GM15510 (cell line): ENCODE data around the gene CACNA1C.

ENCODE experiments used
- POLR2A ChIP-seq: IDR thresholded peaks from 3 replicates; pipeline ENCODE4 v1.6.1; 2011; ENCODE audit warnings: borderline replicate concordance; ENCODE audit not compliant: insufficient read length; ENCODE audit errors: extremely low read depth

Gene CACNA1C

DNA sequence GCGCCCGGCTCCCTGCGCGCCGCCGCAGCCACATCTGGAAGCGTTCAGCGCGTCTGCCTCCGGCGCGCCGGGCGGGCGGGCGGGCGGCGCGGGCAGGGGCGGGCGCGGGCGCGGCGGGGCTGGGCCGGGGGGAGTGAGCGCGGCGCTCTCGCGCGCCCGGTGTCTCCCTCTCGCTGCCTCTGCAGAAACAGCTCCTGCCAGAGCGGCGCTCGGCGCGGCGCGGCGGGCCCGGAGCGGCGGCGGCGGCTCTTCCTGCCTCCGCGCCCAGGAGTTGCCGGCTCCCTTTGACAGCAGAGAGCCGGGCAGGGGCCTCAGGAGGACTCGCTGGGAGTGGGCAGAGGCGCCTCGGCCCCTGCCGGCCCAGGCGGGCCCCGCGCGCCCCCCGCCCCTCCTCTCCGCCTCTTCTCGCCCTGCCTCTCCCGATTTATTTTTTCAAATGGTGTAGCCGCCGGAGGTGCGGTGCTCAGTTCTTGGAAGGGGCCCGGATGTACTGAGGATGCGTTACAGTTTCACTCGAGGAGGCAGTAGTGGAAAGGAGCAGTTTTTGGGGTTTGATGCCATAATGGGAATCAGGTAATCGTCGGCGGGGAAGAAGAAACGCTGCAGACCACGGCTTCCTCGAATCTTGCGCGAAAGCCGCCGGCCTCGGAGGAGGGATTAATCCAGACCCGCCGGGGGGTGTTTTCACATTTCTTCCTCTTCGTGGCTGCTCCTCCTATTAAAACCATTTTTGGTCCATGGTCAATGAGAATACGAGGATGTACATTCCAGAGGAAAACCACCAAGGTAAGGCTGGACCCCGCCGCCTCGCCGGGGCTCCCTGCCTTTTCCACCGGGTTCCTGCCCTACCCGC is at the start of gene CACNA1C:
Gene CACNA1C, plus strand, starts transcription at position 162 of the 853 bp plus-strand sequence. Its CDS starts 576 bp downstream, at position 738.
- no peak for TF ChIP-seq POLR2A

DNA sequence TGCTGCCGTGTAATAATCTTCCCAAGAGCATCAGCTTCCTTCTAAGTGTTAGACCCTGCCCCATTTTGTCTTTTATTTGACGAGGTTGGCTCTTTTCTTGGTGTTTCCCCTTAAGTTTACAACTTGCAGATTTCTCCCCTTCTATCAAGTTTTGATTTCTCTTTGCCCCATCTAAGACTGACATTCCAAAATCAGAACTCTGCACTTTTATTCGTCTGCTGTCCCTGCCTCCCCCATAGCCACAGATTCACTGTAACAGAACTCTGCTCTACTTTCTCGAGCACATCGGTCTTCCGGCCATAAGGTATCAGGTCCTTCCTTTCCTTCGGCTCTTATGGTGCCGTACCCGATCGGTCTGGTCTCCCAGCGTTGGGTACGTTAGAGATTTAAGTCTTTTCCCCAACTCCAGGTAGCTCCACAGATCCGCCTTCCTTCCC is 49.1 kb upstream of the CACNA1C start:
- no peak for TF ChIP-seq POLR2A

DNA sequence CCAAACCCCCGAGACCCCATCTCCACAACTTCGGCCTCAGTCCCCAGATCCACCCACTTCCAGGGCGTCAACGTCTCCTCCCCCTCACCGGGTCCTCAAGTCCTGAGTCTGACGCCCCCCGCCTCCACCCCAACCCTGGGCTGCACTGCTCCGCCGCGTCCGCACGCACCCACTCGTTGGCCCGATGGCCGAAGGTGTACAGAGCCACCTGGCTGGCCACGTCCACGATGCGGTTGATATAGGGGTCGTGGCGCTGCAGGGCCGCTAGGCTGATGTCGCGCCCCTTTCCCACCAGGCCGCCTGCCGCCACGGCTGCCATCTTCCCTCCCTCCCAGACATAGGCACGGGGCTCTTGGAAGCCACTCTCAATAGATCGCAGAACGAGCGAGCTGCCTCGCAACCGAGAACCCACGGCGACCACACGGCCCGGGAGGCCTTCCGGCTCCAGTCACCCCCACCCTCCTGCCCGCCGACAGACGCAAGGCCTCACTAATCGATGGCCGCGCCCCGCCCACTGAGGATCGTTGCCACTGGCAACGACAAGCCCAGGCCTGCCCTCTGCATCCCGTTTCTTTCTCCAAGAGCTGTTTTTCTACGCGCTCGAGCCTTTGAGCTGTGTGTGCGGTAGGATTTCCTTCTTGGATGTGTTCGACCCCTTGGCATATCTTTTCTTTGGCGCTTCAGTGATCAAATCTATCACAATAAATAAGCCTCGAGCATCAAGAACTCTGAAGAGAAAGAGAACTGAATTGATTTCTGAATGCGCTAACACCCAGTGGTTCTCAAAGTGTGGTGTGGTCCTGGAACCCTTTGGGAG is 48.5 kb upstream of the CACNA1C start, which contains the start of gene DCP1B:
Gene DCP1B, minus strand, starts transcription at position 345 of the 817 bp plus-strand sequence. Its CDS starts 26 bp downstream, at position 319.
- peak; percentile 76 for TF ChIP-seq POLR2A

DNA sequence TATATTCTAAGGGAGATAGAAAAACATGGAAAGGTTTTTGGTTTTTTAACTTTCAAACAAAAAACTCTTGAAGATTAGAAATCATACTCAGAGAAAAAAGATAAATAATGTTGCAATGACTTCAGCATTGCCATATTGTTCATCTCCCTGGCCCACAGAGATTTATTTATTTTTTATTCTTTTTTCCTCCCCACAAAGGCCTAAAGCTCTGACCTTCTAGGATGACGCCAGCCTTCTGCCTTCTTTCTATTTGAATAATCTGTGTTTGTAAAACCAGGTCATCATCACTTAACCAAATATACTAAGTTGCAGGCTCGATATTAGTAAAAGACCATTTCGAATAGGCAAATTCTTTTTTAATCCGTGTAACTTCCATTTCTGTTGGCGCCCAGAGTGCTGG is 44.1 kb upstream of the CACNA1C start:
- TF ChIP-seq POLR2A = no peak

DNA sequence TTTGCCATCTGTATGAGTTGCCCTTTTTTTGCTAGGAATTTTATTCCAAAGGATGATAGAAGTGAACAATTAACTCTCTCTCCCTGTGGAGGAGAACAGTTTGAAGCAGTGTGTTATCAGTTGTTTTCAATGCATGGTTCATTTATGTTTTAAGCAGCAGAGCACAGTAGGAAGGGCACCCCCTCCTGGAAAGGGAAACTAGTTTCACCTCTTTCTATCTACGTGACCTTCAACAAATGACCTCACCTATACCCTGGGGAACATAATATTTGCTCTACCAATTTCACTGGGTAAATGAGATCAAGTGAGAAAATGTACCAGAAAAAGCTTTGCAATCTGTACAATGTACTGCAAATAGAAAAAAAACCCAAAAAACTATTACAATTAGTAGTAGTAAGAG is 43.2 kb upstream of the CACNA1C start:
- TF ChIP-seq POLR2A = no peak

DNA sequence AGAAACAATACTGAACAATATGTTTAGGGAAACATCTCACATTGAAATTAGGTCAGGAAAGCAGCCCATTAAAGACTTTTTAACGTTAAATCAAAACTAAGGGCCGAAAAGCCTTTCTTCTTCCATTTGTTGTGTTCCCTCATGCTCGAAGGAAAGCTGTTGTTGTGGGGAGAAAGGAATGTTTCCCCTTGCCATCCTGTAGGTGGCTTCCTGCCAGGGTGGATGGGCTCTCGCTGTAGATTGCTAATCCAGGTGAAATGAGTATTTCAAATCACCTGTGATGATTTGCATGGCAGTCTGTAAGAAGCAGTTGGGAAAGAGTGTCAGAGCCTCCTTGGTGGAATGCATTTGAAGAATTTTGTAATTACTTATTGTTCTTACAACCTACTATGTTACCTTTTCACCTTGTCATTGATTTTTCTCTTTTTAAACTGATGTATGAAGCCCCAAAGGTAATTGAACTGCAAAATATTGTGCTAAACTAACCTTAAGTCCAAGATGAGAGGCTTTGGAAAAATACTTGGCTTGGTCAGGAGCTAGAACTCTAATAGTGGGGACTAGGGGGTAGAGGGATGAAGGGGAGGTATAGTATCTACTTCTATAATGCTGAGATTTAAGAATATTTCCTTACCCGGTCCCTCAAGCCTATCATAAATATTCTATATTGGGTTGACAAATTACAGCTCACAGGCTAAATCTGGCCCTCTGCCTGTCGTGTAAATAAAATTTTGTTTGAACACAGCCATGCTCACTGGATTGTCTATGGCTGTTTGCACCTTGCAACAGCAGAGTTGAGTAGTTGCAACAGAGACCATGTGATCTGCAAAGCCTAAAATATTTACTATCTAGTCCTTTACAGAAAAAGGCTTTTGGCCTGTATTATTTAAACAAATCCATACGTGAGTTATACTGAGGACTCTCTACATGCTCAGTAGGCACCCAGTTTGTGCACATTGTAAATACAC is 40.9 kb upstream of the CACNA1C start:
- no peak for TF ChIP-seq POLR2A

DNA sequence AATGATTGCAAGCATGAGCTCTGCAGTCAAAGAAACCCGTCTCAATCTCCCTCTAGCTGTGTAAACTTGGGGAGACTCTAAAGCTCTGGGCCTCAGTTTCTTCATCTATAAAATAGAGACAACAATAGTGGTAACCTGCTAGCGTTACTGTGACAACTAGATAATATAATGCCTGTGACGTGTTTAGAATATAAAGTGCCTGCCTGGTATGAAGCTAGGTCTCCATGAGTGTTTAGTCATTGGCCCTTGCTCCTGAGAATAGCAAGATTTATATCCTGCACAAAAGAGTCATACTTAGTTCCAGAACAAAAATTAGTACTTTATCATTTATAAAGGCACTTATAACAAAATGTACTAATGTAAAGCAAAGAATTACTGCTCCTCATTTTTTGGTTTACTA is 39.7 kb upstream of the CACNA1C start:
- no peak for TF ChIP-seq POLR2A

DNA sequence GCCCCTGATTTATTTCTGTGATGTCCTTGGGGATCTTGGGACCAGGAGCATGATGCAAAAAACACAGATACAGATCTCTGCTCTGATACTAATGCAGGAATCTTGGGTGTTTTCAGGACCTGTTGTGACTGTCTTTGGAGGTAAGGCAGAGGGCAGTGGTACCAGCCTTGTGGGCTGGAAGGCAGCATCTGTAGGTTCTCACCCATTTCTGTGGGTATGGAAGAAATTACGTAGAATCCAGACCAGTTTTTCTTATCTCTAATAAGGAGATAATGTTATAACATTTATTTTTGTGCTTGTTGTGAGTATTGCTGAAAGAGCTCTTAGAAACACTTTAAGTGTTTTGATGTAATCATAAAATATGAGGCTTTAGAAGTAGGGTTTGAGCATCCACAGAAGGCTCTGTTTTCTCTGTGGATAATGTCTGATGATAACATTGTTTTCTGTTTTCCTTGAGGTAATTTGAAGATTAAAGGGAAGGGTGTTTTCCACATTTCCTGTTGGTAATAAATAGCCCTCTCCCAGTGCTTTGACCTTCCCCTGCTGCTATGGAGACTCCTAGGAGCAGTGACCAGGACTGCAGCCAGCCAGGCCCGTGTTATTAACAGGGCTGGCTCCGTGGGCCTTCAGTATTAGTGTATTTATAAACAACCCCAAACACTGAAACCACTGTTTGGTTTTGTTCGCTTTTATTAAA is 39.1 kb upstream of the CACNA1C start:
- no peak for TF ChIP-seq POLR2A

DNA sequence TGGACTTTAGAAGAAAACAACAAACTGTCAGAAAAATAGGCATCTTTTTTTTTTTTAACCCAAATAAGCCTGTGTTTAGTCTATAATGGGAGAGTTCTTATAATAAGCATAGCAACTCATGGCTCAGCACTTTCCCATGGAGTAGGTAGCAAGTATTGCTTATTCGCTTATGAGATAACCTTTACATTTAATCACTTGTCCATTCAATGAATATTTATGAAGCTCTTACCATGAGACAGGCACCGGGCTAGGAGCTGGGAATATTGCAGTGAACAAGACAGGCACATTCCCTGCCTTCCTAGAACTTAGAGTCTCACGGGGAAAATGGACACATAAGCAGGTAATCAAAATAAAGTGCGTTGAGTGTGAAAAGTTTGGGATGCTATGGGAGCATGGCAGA is 38.6 kb upstream of the CACNA1C start:
- no peak for TF ChIP-seq POLR2A

DNA sequence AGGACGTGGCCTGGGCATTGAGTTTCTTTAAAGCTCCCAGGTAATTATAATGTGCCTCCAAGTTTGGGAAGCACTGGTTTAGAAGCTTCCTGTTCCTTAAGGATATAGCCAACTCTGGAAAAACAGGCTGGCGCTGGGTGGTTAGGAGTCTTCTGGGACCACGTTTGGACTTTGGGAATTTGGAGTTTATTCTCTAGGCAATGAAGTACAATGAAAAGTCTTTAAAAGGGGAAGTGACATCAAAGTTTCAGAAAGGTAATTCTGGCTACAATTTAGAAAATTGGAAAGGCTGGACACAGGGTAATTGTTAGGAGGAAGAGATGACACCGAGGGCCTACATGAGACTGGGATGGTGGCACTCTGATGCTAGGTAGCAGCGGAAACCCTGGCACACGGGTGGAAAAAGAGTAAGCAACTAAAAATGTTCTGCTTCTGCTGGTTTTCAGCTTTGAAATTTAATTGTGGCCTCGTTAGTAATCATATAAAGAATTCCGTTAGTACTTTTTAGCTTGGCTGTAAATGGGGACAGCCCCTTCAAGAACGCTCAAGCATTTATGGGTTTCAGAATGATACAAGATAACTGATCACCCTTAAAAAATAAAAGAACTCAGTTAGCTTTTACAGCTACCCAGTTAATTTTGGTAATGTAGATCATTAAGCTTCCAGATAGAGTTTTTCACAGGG is 35.8 kb upstream of the CACNA1C start:
- no peak for TF ChIP-seq POLR2A

DNA sequence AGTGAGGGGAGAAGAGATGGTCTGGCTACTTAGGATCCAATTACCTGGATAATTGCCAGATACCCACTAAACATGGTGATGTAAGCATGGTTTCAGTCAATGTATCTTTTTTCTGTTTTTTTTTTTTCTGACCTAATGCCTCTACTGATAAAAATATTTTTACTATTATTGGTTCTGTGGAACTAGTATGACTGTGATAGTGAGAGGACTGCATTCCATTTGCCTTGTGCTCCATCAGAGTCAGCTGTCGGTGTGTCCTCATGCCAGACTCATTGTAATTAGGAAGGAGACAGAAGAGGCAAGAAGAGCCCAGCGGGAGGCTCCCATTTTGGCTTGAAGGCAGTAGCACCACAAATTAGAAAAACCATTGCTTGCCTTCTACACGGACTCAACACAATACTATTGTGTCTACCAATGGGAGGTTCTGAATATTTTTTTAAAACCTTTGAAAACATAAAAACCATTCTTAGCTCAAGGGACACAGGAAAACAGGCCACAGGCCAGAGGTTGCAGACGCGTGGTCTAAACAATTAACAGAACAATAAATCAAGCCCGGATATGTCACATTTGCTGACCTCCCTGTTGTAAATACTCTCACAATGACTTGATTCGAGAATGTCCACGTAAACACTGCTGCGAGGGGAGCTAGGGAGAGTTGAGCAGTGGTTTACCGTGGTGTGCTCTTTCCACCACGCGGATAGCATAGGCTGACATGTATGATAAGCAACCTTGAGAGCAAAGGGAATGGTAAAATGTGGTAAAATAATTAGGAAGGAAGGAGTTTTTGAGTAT is 35.0 kb upstream of the CACNA1C start:
- TF ChIP-seq POLR2A = no peak

DNA sequence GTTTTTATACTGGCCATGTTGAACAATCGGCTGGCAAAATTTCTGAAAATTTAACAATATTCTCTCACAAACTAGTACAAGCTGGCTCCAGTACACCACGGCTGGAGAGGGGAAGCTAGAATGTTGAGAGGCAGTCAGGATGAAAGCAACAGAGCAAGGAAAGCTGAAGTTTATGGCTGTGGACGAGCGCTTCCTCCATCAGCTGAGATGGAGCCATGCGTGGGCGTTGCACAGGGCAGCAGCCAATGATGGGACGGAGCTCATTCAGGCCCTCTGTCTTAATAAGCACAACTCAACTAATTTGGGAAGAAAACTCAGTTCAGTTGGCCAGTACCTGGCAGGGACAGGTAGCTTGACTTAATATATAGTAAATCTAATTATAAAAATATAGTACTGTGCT is 34.4 kb upstream of the CACNA1C start:
- no peak for TF ChIP-seq POLR2A
